Rectal smooth muscle tissue (tissue), 1 donor: ENCODE measurements around the gene SERTM1.

Experiments
- H3K27ac ChIP-seq: one replicate; pipeline ENCODE4 v1.7.0; 2013; ENCODE audit warnings: low read depth, low read length, inconsistent platforms
- H3K27me3 ChIP-seq: one replicate; pipeline ENCODE4 v1.7.0; 2013; ENCODE audit warnings: low read length; ENCODE audit not compliant: control insufficient read depth, insufficient read depth
- H3K36me3 ChIP-seq: one replicate; pipeline ENCODE4 v1.7.0; 2013; ENCODE audit warnings: low read length; ENCODE audit not compliant: control insufficient read depth, insufficient read depth
- H3K4me1 ChIP-seq: one replicate; pipeline ENCODE4 v1.7.0; 2013; ENCODE audit warnings: low read length; ENCODE audit not compliant: control insufficient read depth, insufficient read depth
- H3K4me3 ChIP-seq: one replicate; pipeline ENCODE4 v1.7.0; 2013; ENCODE audit warnings: low read length
- H3K9ac ChIP-seq: one replicate; pipeline ENCODE4 v1.7.0; 2013; ENCODE audit warnings: low read length

The SERTM1 gene

GRCh38 chr13:36715841-36716240 lies 42.0 kb downstream of the SERTM1 start:
- H3K4me1 ChIP-seq = no peaks in the 10 kb centered on the region
- no peak overlapping the region for H3K27ac ChIP-seq
- no peak overlapping the region for H3K4me3 ChIP-seq
- no peaks in the 10 kb centered on the region for H3K27me3 ChIP-seq
- H3K36me3 ChIP-seq = no peaks in the 10 kb centered on the region
- H3K9ac ChIP-seq = no peak overlapping the region

GRCh38 chr13:36717017-36717416 lies 43.2 kb downstream of the SERTM1 start:
- Histone ChIP-seq H3K27me3 (no peaks in the 10 kb centered on the region), H3K27ac (no peak overlapping the region), H3K9ac (no peak overlapping the region), H3K4me3 (no peak overlapping the region), H3K4me1 (no peaks in the 10 kb centered on the region), H3K36me3 (no peaks in the 10 kb centered on the region)

- no peak overlapping the region for H3K9ac ChIP-seq
- no peak overlapping the region for H3K27ac ChIP-seq
- H3K36me3 ChIP-seq = no peaks in the 10 kb centered on the region
- H3K27me3 ChIP-seq = no peaks in the 10 kb centered on the region
- H3K4me1 ChIP-seq = no peaks in the 10 kb centered on the region
- H3K4me3 ChIP-seq = no peak overlapping the region
These were observed 44.2 kb downstream of the SERTM1 start for GRCh38 chr13:36717966-36718545.

GRCh38 chr13:36718686-36719085 lies 44.9 kb downstream of the SERTM1 start:
- no peak overlapping the region for H3K27ac ChIP-seq
- H3K36me3 ChIP-seq = no peaks in the 10 kb centered on the region
- H3K27me3 ChIP-seq = no peaks in the 10 kb centered on the region
- no peak overlapping the region for H3K9ac ChIP-seq
- H3K4me1 ChIP-seq = no peaks in the 10 kb centered on the region
- no peak overlapping the region for H3K4me3 ChIP-seq

- Histone ChIP-seq H3K36me3 (no peaks in the 10 kb centered on the region), H3K27ac (no peak overlapping the region), H3K27me3 (no peaks in the 10 kb centered on the region), H3K9ac (no peak overlapping the region), H3K4me3 (no peak overlapping the region), H3K4me1 (no peaks in the 10 kb centered on the region)
These were observed 50.3 kb downstream of the SERTM1 start for GRCh38 chr13:36724141-36724540.

- H3K27ac ChIP-seq = no peak overlapping the region
- H3K36me3 ChIP-seq = no peaks in the 10 kb centered on the region
- H3K4me1 ChIP-seq = no peaks in the 10 kb centered on the region
- no peak overlapping the region for H3K4me3 ChIP-seq
- no peaks in the 10 kb centered on the region for H3K27me3 ChIP-seq
- H3K9ac ChIP-seq = no peak overlapping the region
These were observed 52.1 kb downstream of the SERTM1 start for GRCh38 chr13:36725936-36726335.

GRCh38 chr13:36728006-36728405 lies 54.2 kb downstream of the SERTM1 start:
- Histone ChIP-seq H3K27ac (no peak overlapping the region), H3K36me3 (no peaks in the 10 kb centered on the region), H3K4me3 (no peak overlapping the region), H3K27me3 (no peaks in the 10 kb centered on the region), H3K9ac (no peak overlapping the region), H3K4me1 (no peaks in the 10 kb centered on the region)

- Histone ChIP-seq H3K27me3 (no peaks in the 10 kb centered on the region), H3K4me3 (no peak overlapping the region), H3K27ac (no peak overlapping the region), H3K9ac (no peak overlapping the region), H3K4me1 (no peaks in the 10 kb centered on the region), H3K36me3 (no peaks in the 10 kb centered on the region)
These were observed 62.4 kb downstream of the SERTM1 start for GRCh38 chr13:36736119-36736726.

- no peak overlapping the region for H3K4me3 ChIP-seq
- H3K36me3 ChIP-seq = no peaks in the 10 kb centered on the region
- no peaks in the 10 kb centered on the region for H3K27me3 ChIP-seq
- H3K27ac ChIP-seq = no peak overlapping the region
- H3K4me1 ChIP-seq = no peaks in the 10 kb centered on the region
- no peak overlapping the region for H3K9ac ChIP-seq
These were observed 63.8 kb downstream of the SERTM1 start for GRCh38 chr13:36737524-36738083.

GRCh38 chr13:36745436-36745835 lies 71.6 kb downstream of the SERTM1 start:
- no peaks in the 10 kb centered on the region for H3K36me3 ChIP-seq
- H3K4me1 ChIP-seq = no peaks in the 10 kb centered on the region
- H3K27me3 ChIP-seq = no peaks in the 10 kb centered on the region
- H3K4me3 ChIP-seq = no peak overlapping the region
- H3K27ac ChIP-seq = no peak overlapping the region
- H3K9ac ChIP-seq = no peak overlapping the region

GRCh38 chr13:36746051-36746450 lies 72.2 kb downstream of the SERTM1 start:
- no peaks in the 10 kb centered on the region for H3K4me1 ChIP-seq
- H3K9ac ChIP-seq = no peak overlapping the region
- no peak overlapping the region for H3K4me3 ChIP-seq
- no peaks in the 10 kb centered on the region for H3K36me3 ChIP-seq
- no peaks in the 10 kb centered on the region for H3K27me3 ChIP-seq
- no peak overlapping the region for H3K27ac ChIP-seq
